OCI-LY7 (cell line): ENCODE measurements around the gene GALK1. TPM values are rescaled to one million over a fixed set of nuclear protein-coding genes. Genes with fewer than 3 reads are reported as not detected.

ENCODE experiments used
- BruUV-seq: library from RNA; stranded (reverse); fragments of 400-500 nt; replicated peaks from 2 replicates; lab custom pipeline; 2021; lab: Mats Ljungman, UMichigan
- CTCF ChIA-PET: fragments of 300-600 bp; sonication (Branson Sonifier 250); formaldehyde crosslinking; loops from one replicate; lab custom pipeline; 2022; ENCODE audit warnings: antibody characterized with exemption; ENCODE audit not compliant: unreplicated experiment; lab: Charles Lee
- POLR2A ChIA-PET: fragments of 300-600 bp; sonication (Branson Sonifier 250); formaldehyde crosslinking; loops from one replicate; lab custom pipeline; 2022; ENCODE audit warnings: antibody characterized with exemption; lab: Charles Lee
- DNase-seq: peaks from one replicate; pipeline ENCODE4 v3.0.0-alpha.2; 2015; ENCODE audit warnings: low spot score
- H2AFZ ChIP-seq: fragments of 200-600 bp; sonication (generic), shearing (Covaris generic); 2 replicates; pipeline ENCODE4 v1.6.1; 2014; ENCODE audit warnings: mild to moderate bottlenecking, antibody characterized with exemption, low read length, moderate library complexity
- H3K27ac ChIP-seq: fragments of 200-600 bp; sonication (generic); 2 replicates; pipeline ENCODE4 v1.5.1; 2014; ENCODE audit warnings: mixed run types, low read depth, mild to moderate bottlenecking, moderate library complexity, low read length, inconsistent platforms; ENCODE audit not compliant: poor library complexity, severe bottlenecking
- H3K36me3 ChIP-seq: fragments of 200-600 bp; sonication (generic); 2 replicates; pipeline ENCODE4 v1.6.1; 2014; ENCODE audit warnings: mild to moderate bottlenecking, antibody characterized with exemption, low read length, moderate library complexity, mixed read lengths; ENCODE audit not compliant: insufficient read depth
- H3K4me1 ChIP-seq: fragments of 200-600 bp; sonication (generic); 2 replicates; pipeline ENCODE4 v1.5.1; 2014; ENCODE audit warnings: mild to moderate bottlenecking, low read length; ENCODE audit not compliant: insufficient read depth, poor library complexity, severe bottlenecking
- H3K4me2 ChIP-seq: fragments of 200-600 bp; sonication (generic); 2 replicates; pipeline ENCODE4 v1.6.1; 2014; ENCODE audit warnings: mild to moderate bottlenecking, low read length
- H3K4me3 ChIP-seq: fragments of 200-600 bp; sonication (generic); 2 replicates; pipeline ENCODE4 v1.5.1; 2014; ENCODE audit warnings: mild to moderate bottlenecking, low read depth, low read length; ENCODE audit not compliant: poor library complexity, severe bottlenecking
- H3K79me2 ChIP-seq: fragments of 200-600 bp; sonication (generic); 2 replicates; pipeline ENCODE4 v1.6.1; 2016; ENCODE audit warnings: low read depth, mild to moderate bottlenecking, low read length, moderate library complexity, mixed read lengths; ENCODE audit not compliant: insufficient read depth
- H3K9me2 ChIP-seq: fragments of 200-600 bp; sonication (generic); 2 replicates; pipeline ENCODE4 v1.6.1; 2016; ENCODE audit warnings: mild to moderate bottlenecking, low read length, mixed read lengths; ENCODE audit not compliant: insufficient read depth
- H3K9me3 ChIP-seq: fragments of 200-600 bp; sonication (generic); 2 replicates; pipeline ENCODE4 v1.6.1; 2014; ENCODE audit warnings: mild to moderate bottlenecking, mixed run types, low read length, mixed read lengths
- H4K20me1 ChIP-seq: fragments of 200-600 bp; sonication (generic); 2 replicates; pipeline ENCODE4 v1.6.1; 2014; ENCODE audit warnings: mild to moderate bottlenecking, antibody characterized with exemption, low read length, moderate library complexity, mixed read lengths; ENCODE audit not compliant: insufficient read depth
- EZH2phosphoT487 ChIP-seq: fragments of 200-600 bp; sonication (generic); IDR thresholded peaks from 2 replicates; pipeline ENCODE4 v1.6.1; 2018; ENCODE audit warnings: low read depth, borderline replicate concordance, mild to moderate bottlenecking, mixed run types, antibody characterized with exemption, low read length, moderate library complexity, mixed read lengths
- intact Hi-C: fragments of 100-400 bp; cut with micrococcal nuclease; formaldehyde crosslinking; loops from one replicate; pipeline ENCODE4 v1.10.0; 2022; ENCODE audit not compliant: unreplicated experiment
- total RNA-seq, 2 experiments: library from RNA; depleted of rRNA in 1 of 2; stranded (reverse); fragments of >200 nt in 1 of 2; shearing (Covaris generic) in 1 of 2; gene quantifications; 2 replicates each; pipeline ENCODE4 v1.2.3, GENCODE V29; 2014 to 2022
- TF ChIP-seq, protein P1 (sequence below): fragments of 200-600 bp; sonication (generic); conservative IDR thresholded peaks from 2 replicates; pipeline ENCODE4 v1.5.1; 2014; ENCODE audit warnings: mild to moderate bottlenecking, antibody characterized with exemption, low read length, moderate library complexity, mixed read lengths

GALK1 gene
- total RNA-seq, 2 experiments from 2014 or later: 74.8 to 99.4 TPM

DNA sequence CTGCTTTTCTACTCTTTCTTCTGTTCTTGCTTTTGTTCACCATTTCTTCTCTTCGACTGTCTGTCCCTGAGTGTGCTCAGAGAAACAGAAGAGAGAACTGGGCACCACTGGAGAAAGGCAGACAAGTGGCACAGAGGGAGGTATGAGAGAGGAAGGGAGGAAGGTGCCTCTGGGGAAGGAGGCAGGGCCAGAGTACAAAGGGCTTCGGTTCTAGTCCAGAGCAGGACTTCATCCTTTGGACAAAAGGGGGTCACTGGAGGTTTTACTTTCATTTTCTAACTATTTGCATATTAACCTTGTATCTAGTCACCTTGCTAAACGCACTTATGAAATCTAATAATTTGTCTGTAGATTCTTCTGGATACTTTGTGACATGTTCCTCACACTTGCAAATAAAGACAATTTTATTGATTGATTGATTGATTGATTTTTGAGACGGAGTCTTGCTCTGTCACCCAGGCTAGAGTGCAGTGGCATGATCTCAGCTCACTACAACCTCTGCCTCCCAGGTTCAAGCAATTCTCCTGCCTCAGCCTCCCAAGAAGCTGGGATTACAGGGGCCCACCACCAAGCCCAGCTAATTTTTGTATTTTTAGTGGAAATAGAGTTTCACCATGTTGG is 30.2 kb downstream of the GALK1 start:
- ChIA-PET POLR2A (interaction anchor here (0.6 kb wide), 1 partner anchor 32 kb away, joined by 3 read pairs; no protein-coding TSS in a partner anchor), CTCF (no interaction called here)
- Histone ChIP-seq H4K20me1 (no peaks in the 10 kb centered on the region), H3K4me3 (no peak overlapping the region), H3K9me2 (no peaks in the 10 kb centered on the region), H3K27ac (no peak overlapping the region), H3K4me2 (peak overlapping the region; percentile 52), H3K9me3 (no peaks in the 10 kb centered on the region), H3K36me3 (no peaks in the 10 kb centered on the region), H3K79me2 (no peaks in the 10 kb centered on the region), H2AFZ (peak overlapping the region; percentile 21; the same call in 1 of the 2 replicates), H3K4me1 (peaks cover 23% of the 10 kb centered on the region)
- DNase-seq: peak; percentile 28
- BruUV-seq: no TSS peak
- intact Hi-C loops: no loop called here
- TF ChIP-seq, protein P1, sequence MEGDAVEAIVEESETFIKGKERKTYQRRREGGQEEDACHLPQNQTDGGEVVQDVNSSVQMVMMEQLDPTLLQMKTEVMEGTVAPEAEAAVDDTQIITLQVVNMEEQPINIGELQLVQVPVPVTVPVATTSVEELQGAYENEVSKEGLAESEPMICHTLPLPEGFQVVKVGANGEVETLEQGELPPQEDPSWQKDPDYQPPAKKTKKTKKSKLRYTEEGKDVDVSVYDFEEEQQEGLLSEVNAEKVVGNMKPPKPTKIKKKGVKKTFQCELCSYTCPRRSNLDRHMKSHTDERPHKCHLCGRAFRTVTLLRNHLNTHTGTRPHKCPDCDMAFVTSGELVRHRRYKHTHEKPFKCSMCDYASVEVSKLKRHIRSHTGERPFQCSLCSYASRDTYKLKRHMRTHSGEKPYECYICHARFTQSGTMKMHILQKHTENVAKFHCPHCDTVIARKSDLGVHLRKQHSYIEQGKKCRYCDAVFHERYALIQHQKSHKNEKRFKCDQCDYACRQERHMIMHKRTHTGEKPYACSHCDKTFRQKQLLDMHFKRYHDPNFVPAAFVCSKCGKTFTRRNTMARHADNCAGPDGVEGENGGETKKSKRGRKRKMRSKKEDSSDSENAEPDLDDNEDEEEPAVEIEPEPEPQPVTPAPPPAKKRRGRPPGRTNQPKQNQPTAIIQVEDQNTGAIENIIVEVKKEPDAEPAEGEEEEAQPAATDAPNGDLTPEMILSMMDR: no peak
- TF ChIP-seq EZH2phosphoT487: no peak

DNA sequence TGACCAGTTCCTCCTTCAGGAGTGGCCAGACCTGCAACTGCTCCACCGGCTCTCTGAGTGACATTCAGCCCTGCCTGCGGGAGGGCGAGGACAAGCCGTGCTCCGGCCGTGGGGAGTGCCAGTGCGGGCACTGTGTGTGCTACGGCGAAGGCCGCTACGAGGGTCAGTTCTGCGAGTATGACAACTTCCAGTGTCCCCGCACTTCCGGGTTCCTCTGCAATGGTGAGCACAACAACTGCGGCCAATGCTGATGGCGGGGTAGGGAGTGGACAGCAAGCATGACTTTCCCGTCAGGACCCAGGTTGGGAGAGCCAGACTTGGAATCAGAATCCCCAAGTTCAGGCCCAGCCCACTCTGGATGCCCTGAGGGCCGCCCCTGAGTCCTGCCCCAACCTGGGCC is 31.5 kb downstream of the GALK1 start:
- intact Hi-C loops: no loop called here
- H3K4me2 ChIP-seq: no peak overlapping the region
- TF ChIP-seq, protein P1: no peak
- no peak for TF ChIP-seq EZH2phosphoT487
- BruUV-seq: no TSS peak
- ChIA-PET CTCF (no interaction called here), POLR2A (interaction anchor here (0.7 kb wide), 1 partner anchor 290 kb away, joined by 6 read pairs; no protein-coding TSS in a partner anchor)
- H3K36me3 ChIP-seq: no peaks in the 10 kb centered on the region
- no peaks in the 10 kb centered on the region for H3K9me3 ChIP-seq
- DNase-seq: no peak
- H3K4me1 ChIP-seq: peaks cover 20% of the 10 kb centered on the region
- H4K20me1 ChIP-seq: no peaks in the 10 kb centered on the region
- H3K79me2 ChIP-seq: no peaks in the 10 kb centered on the region
- no peaks in the 10 kb centered on the region for H3K9me2 ChIP-seq
- no peak overlapping the region for H2AFZ ChIP-seq
- H3K27ac ChIP-seq: no peak overlapping the region
- no peak overlapping the region for H3K4me3 ChIP-seq
